HEK293 (cell line): ENCODE results near the gene MYCN.
"Not testable (repeated sequence)": the region's sequence is repeated elsewhere in the genome, so short reads cannot be mapped to it uniquely, and the experiment has no call there.

ENCODE experiments used
- CTCF ChIA-PET: fragments of 350-600 bp; formaldehyde crosslinking; extraction: SDS; loops from one replicate; lab custom pipeline; 2021; ENCODE audit warnings: antibody characterized with exemption; lab: Yijun Ruan, JAX
- POLR2A ChIA-PET: fragments of 300-600 bp; formaldehyde crosslinking; extraction: SDS; loops from one replicate; lab custom pipeline; 2020; ENCODE audit warnings: antibody characterized with exemption, inconsistent platforms; lab: Yijun Ruan, JAX
- H3K27ac ChIP-seq: fragments of 200-500 bp; sonication (Bioruptor generic); 2 replicates; pipeline ENCODE4 v1.5.1; 2014; ENCODE audit warnings: low read depth, low read length, control low read depth, inconsistent platforms; ENCODE audit errors: extremely low read depth
- H3K36me3 ChIP-seq, 2 experiments: fragments of 200-500 bp in 1 of 2; sonication (Bioruptor generic) in 1 of 2; 1 replicate in 1 of 2; 2 replicates in 1 of 2; pipeline ENCODE4 v1.5.1; 2014 to 2017; ENCODE audit warnings: inconsistent platforms in 2 of 2, low read length in 2 of 2; ENCODE audit not compliant: control insufficient read depth in 2 of 2, insufficient read depth in 1 of 2
- H3K4me1 ChIP-seq: fragments of 200-500 bp; sonication (Bioruptor generic); 2 replicates; pipeline ENCODE4 v1.5.1; 2014; ENCODE audit warnings: mild to moderate bottlenecking, low read length, inconsistent platforms; ENCODE audit not compliant: control insufficient read depth, insufficient read depth
- H3K4me3 ChIP-seq: 2 replicates; pipeline ENCODE4 v1.5.1; 2011; ENCODE audit warnings: low read depth, mild to moderate bottlenecking, control low read depth, low read length, moderate library complexity
- H3K9me3 ChIP-seq: fragments of 200-500 bp; sonication (Bioruptor generic); 2 replicates; pipeline ENCODE4 v1.5.1; 2014; ENCODE audit warnings: low read depth, low read length, inconsistent platforms; ENCODE audit not compliant: control insufficient read depth, insufficient read depth
- GLI2 ChIP-seq: fragments of 450-650 bp; formaldehyde crosslinking; IDR thresholded peaks from 2 replicates; pipeline ENCODE4; 2017; ENCODE audit warnings: missing biosample characterization, missing genetic modification characterization, low read depth, borderline replicate concordance
- ZBTB1 ChIP-seq: fragments of 450-650 bp; formaldehyde crosslinking; IDR thresholded peaks from 2 replicates; pipeline ENCODE4 v1.5.1; 2016; ENCODE audit warnings: missing biosample characterization, missing genetic modification characterization
- ZBTB8A ChIP-seq: fragments of 450-650 bp; formaldehyde crosslinking; IDR thresholded peaks from 2 replicates; pipeline ENCODE4 v1.5.1; 2016; ENCODE audit warnings: missing biosample characterization, missing genetic modification characterization
- ZNF140 ChIP-seq: fragments of 450-650 bp; formaldehyde crosslinking; IDR thresholded peaks from 2 replicates; pipeline ENCODE4 v1.5.1; 2016; ENCODE audit warnings: missing biosample characterization, missing genetic modification characterization
- ZNF19 ChIP-seq: fragments of 450-650 bp; formaldehyde crosslinking; IDR thresholded peaks from 2 replicates; pipeline ENCODE4; 2016; ENCODE audit warnings: missing biosample characterization, missing genetic modification characterization, low read depth
- ZNF202 ChIP-seq: fragments of 450-650 bp; formaldehyde crosslinking; IDR thresholded peaks from 2 replicates; pipeline ENCODE4 v1.5.1; 2016; ENCODE audit warnings: missing biosample characterization, missing genetic modification characterization, borderline replicate concordance
- ZNF266 ChIP-seq: fragments of 450-650 bp; formaldehyde crosslinking; IDR thresholded peaks from 2 replicates; pipeline ENCODE4 v1.5.1; 2016; ENCODE audit warnings: missing biosample characterization, missing genetic modification characterization, low read depth
- ZNF394 ChIP-seq: fragments of 450-650 bp; formaldehyde crosslinking; IDR thresholded peaks from 2 replicates; pipeline ENCODE4 v1.5.1; 2016; ENCODE audit warnings: missing biosample characterization, missing genetic modification characterization, mild to moderate bottlenecking, moderate library complexity, borderline replicate concordance
- ZNF426 ChIP-seq: fragments of 450-650 bp; formaldehyde crosslinking; IDR thresholded peaks from 2 replicates; pipeline ENCODE4 v1.5.1; 2017; ENCODE audit warnings: missing biosample characterization, missing genetic modification characterization, mild to moderate bottlenecking, inconsistent platforms, moderate library complexity
- ZNF433 ChIP-seq: fragments of 450-650 bp; formaldehyde crosslinking; IDR thresholded peaks from 2 replicates; pipeline ENCODE4 v1.5.1; 2016; ENCODE audit warnings: missing biosample characterization, missing genetic modification characterization, low read depth
- ZNF510 ChIP-seq: fragments of 450-650 bp; formaldehyde crosslinking; IDR thresholded peaks from 2 replicates; pipeline ENCODE4 v1.5.1; 2018; ENCODE audit warnings: mild to moderate bottlenecking, missing genetic modification characterization, missing biosample characterization; ENCODE audit not compliant: insufficient replicate concordance
- ZNF529 ChIP-seq: fragments of 450-650 bp; formaldehyde crosslinking; IDR thresholded peaks from 2 replicates; pipeline ENCODE4 v1.5.1; 2017; ENCODE audit warnings: missing genetic modification characterization, missing biosample characterization; ENCODE audit not compliant: insufficient replicate concordance
- ZNF530 ChIP-seq: fragments of 450-650 bp; formaldehyde crosslinking; IDR thresholded peaks from 2 replicates; pipeline ENCODE4 v1.5.1; 2016; ENCODE audit warnings: low read depth, missing biosample characterization, missing genetic modification characterization
- ZNF555 ChIP-seq: fragments of 450-650 bp; formaldehyde crosslinking; conservative IDR thresholded peaks from 2 replicates; pipeline ENCODE4 v1.5.1; 2017; ENCODE audit warnings: missing biosample characterization, mild to moderate bottlenecking, missing genetic modification characterization, inconsistent platforms
- ZNF558 ChIP-seq: fragments of 450-650 bp; formaldehyde crosslinking; IDR thresholded peaks from 2 replicates; pipeline ENCODE4 v1.5.1; 2016; ENCODE audit warnings: missing biosample characterization, missing genetic modification characterization
- ZNF560 ChIP-seq: fragments of 450-650 bp; formaldehyde crosslinking; IDR thresholded peaks from 2 replicates; pipeline ENCODE4 v1.5.1; 2017; ENCODE audit warnings: missing biosample characterization, missing genetic modification characterization, borderline replicate concordance
- ZNF623 ChIP-seq: fragments of 450-650 bp; formaldehyde crosslinking; IDR thresholded peaks from 2 replicates; pipeline ENCODE4 v1.5.1; 2016; ENCODE audit warnings: missing biosample characterization, missing genetic modification characterization
- ZNF629 ChIP-seq: fragments of 450-650 bp; formaldehyde crosslinking; IDR thresholded peaks from 2 replicates; pipeline ENCODE4 v1.5.1; 2017; ENCODE audit warnings: missing biosample characterization, missing genetic modification characterization
- ZNF654 ChIP-seq: fragments of 450-650 bp; formaldehyde crosslinking; IDR thresholded peaks from 2 replicates; pipeline ENCODE4 v1.5.1; 2016; ENCODE audit warnings: low read depth, missing biosample characterization, missing genetic modification characterization
- ZXDB ChIP-seq: fragments of 450-650 bp; formaldehyde crosslinking; IDR thresholded peaks from 2 replicates; pipeline ENCODE4 v1.5.1; 2016; ENCODE audit warnings: missing biosample characterization, missing genetic modification characterization
- TF ChIP-seq, protein P1 (sequence below): fragments of 450-650 bp; formaldehyde crosslinking; conservative IDR thresholded peaks from 2 replicates; pipeline ENCODE4 v1.5.1; 2016; ENCODE audit warnings: low read depth, missing biosample characterization, missing genetic modification characterization
- TF ChIP-seq, protein P2 (sequence below): fragments of 450-650 bp; formaldehyde crosslinking; IDR thresholded peaks from 2 replicates; pipeline ENCODE4 v1.5.1; 2016; ENCODE audit warnings: missing biosample characterization, missing genetic modification characterization, borderline replicate concordance
- TF ChIP-seq, protein P3 (sequence below): fragments of 450-650 bp; formaldehyde crosslinking; conservative IDR thresholded peaks from 2 replicates; pipeline ENCODE4 v1.5.1; 2016; ENCODE audit warnings: low read depth, missing biosample characterization, missing genetic modification characterization
- TF ChIP-seq, protein P4 (sequence below): fragments of 450-650 bp; formaldehyde crosslinking; IDR thresholded peaks from 2 replicates; pipeline ENCODE4 v1.5.1; 2016; ENCODE audit warnings: missing biosample characterization, missing genetic modification characterization

Gene MYCN

DNA sequence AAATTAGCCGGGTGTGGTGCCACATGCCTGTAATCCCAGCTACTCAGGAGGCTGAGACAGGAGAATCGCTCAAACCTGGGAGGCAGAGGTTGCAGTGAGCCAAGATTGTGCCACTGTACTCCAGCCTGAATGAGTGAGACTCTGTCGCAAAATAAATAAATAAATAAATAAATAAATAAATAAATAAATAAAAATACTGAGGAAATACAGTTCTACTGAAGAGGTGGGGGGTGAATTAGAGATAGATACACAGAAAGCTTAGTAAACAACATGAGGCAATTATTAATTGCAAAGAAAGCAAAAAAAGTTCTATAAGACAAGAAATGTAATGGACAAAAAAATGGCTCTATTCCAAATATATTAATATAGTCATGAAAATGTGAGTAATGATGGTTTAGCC is 29.1 kb upstream of the MYCN start:
- H3K27ac ChIP-seq, H3K4me3 ChIP-seq, H3K36me3 ChIP-seq, H3K9me3 ChIP-seq, H3K4me1 ChIP-seq, POLR2A ChIA-PET: not testable (repeated sequence)
- CTCF ChIA-PET: interaction anchor here (0.7 kb wide), 1 partner anchor 64 kb away, joined by 3 read pairs; no protein-coding TSS in a partner anchor
- peak; percentile 58 for TF ChIP-seq ZNF529
- peak; percentile 72 for TF ChIP-seq ZNF433
- TF ChIP-seq ZBTB8A (tag by site-specific recombination): peak; percentile 73
- peak; percentile 83 for TF ChIP-seq ZNF555 (tag by site-specific recombination)
- TF ChIP-seq, protein P1, sequence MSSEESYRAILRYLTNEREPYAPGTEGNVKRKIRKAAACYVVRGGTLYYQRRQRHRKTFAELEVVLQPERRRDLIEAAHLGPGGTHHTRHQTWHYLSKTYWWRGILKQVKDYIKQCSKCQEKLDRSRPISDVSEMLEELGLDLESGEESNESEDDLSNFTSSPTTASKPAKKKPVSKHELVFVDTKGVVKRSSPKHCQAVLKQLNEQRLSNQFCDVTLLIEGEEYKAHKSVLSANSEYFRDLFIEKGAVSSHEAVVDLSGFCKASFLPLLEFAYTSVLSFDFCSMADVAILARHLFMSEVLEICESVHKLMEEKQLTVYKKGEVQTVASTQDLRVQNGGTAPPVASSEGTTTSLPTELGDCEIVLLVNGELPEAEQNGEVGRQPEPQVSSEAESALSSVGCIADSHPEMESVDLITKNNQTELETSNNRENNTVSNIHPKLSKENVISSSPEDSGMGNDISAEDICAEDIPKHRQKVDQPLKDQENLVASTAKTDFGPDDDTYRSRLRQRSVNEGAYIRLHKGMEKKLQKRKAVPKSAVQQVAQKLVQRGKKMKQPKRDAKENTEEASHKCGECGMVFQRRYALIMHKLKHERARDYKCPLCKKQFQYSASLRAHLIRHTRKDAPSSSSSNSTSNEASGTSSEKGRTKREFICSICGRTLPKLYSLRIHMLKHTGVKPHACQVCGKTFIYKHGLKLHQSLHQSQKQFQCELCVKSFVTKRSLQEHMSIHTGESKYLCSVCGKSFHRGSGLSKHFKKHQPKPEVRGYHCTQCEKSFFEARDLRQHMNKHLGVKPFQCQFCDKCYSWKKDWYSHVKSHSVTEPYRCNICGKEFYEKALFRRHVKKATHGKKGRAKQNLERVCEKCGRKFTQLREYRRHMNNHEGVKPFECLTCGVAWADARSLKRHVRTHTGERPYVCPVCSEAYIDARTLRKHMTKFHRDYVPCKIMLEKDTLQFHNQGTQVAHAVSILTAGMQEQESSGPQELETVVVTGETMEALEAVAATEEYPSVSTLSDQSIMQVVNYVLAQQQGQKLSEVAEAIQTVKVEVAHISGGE (tag by site-specific recombination): peak; percentile 70
- TF ChIP-seq, protein P2, sequence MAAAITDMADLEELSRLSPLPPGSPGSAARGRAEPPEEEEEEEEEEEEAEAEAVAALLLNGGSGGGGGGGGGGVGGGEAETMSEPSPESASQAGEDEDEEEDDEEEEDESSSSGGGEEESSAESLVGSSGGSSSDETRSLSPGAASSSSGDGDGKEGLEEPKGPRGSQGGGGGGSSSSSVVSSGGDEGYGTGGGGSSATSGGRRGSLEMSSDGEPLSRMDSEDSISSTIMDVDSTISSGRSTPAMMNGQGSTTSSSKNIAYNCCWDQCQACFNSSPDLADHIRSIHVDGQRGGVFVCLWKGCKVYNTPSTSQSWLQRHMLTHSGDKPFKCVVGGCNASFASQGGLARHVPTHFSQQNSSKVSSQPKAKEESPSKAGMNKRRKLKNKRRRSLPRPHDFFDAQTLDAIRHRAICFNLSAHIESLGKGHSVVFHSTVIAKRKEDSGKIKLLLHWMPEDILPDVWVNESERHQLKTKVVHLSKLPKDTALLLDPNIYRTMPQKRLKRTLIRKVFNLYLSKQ: 0 out of 2 replicates have a peak, but pooled peaks have one; percentile 69
- TF ChIP-seq ZNF510 (tag by site-specific recombination): peak; percentile 71
- TF ChIP-seq, protein P3, sequence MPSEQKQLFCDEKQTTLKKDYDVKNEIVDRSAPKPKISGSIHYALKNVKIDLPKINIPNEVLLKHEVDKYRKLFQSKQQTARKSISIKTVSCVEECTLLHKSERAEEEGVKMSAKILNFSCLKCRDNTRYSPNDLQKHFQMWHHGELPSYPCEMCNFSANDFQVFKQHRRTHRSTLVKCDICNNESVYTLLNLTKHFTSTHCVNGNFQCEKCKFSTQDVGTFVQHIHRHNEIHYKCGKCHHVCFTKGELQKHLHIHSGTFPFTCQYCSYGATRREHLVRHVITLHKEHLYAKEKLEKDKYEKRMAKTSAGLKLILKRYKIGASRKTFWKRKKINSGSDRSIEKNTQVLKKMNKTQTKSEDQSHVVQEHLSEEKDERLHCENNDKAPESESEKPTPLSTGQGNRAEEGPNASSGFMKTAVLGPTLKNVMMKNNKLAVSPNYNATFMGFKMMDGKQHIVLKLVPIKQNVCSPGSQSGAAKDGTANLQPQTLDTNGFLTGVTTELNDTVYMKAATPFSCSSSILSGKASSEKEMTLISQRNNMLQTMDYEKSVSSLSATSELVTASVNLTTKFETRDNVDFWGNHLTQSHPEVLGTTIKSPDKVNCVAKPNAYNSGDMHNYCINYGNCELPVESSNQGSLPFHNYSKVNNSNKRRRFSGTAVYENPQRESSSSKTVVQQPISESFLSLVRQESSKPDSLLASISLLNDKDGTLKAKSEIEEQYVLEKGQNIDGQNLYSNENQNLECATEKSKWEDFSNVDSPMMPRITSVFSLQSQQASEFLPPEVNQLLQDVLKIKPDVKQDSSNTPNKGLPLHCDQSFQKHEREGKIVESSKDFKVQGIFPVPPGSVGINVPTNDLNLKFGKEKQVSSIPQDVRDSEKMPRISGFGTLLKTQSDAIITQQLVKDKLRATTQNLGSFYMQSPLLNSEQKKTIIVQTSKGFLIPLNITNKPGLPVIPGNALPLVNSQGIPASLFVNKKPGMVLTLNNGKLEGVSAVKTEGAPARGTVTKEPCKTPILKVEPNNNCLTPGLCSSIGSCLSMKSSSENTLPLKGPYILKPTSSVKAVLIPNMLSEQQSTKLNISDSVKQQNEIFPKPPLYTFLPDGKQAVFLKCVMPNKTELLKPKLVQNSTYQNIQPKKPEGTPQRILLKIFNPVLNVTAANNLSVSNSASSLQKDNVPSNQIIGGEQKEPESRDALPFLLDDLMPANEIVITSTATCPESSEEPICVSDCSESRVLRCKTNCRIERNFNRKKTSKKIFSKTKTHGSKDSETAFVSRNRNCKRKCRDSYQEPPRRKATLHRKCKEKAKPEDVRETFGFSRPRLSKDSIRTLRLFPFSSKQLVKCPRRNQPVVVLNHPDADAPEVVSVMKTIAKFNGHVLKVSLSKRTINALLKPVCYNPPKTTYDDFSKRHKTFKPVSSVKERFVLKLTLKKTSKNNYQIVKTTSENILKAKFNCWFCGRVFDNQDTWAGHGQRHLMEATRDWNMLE (tag by site-specific recombination): peak; percentile 88
- TF ChIP-seq ZNF426 (tag by site-specific recombination): peak; percentile 86
- peak; percentile 49; the same call in 1 of the 2 replicates for TF ChIP-seq ZXDB
- 0 out of 2 replicates have a peak, but pooled peaks have one; percentile 16 for TF ChIP-seq ZNF19
- TF ChIP-seq ZNF558 (tag by site-specific recombination): 0 out of 2 replicates have a peak, but pooled peaks have one; percentile 46
- TF ChIP-seq ZNF629: peak; percentile 38; the same call in 1 of the 2 replicates
- TF ChIP-seq, protein P4, sequence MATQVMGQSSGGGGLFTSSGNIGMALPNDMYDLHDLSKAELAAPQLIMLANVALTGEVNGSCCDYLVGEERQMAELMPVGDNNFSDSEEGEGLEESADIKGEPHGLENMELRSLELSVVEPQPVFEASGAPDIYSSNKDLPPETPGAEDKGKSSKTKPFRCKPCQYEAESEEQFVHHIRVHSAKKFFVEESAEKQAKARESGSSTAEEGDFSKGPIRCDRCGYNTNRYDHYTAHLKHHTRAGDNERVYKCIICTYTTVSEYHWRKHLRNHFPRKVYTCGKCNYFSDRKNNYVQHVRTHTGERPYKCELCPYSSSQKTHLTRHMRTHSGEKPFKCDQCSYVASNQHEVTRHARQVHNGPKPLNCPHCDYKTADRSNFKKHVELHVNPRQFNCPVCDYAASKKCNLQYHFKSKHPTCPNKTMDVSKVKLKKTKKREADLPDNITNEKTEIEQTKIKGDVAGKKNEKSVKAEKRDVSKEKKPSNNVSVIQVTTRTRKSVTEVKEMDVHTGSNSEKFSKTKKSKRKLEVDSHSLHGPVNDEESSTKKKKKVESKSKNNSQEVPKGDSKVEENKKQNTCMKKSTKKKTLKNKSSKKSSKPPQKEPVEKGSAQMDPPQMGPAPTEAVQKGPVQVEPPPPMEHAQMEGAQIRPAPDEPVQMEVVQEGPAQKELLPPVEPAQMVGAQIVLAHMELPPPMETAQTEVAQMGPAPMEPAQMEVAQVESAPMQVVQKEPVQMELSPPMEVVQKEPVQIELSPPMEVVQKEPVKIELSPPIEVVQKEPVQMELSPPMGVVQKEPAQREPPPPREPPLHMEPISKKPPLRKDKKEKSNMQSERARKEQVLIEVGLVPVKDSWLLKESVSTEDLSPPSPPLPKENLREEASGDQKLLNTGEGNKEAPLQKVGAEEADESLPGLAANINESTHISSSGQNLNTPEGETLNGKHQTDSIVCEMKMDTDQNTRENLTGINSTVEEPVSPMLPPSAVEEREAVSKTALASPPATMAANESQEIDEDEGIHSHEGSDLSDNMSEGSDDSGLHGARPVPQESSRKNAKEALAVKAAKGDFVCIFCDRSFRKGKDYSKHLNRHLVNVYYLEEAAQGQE: peak; percentile 79
- TF ChIP-seq ZNF394 (tag by site-specific recombination): peak; percentile 91
- peak; percentile 25; the same call in 1 of the 2 replicates for TF ChIP-seq GLI2 (tag by site-specific recombination)
- peak; percentile 77; the same call in 1 of the 2 replicates for TF ChIP-seq ZNF202 (tag by site-specific recombination)
- peak; percentile 92 for TF ChIP-seq ZNF140 (tag by site-specific recombination)
- 0 out of 2 replicates have a peak, but pooled peaks have one; percentile 28 for TF ChIP-seq ZNF530 (tag by site-specific recombination)
- peak; percentile 34 for TF ChIP-seq ZNF654 (tag by site-specific recombination)
- TF ChIP-seq ZNF266 (tag by site-specific recombination): 0 out of 2 replicates have a peak, but pooled peaks have one; percentile 71
- peak; percentile 65 for TF ChIP-seq ZNF623
- TF ChIP-seq ZNF560 (tag by site-specific recombination): peak; percentile 69; the same call in 1 of the 2 replicates
- TF ChIP-seq ZBTB1 (tag by site-specific recombination): 0 out of 2 replicates have a peak, but pooled peaks have one; percentile 31
